Esophagus squamous epithelium (tissue), 4 donors: ENCODE data around the gene KATNIP.

Source experiments
- CTCF ChIP-seq, 6 experiments: fragments of 450-650 bp in 4 of 6; fragments of 200-600 bp in 2 of 6; sonication (generic) in 2 of 6; IDR thresholded peaks; one replicate each; pipeline ENCODE4 v1.5.1; 2016 to 2019; ENCODE audit warnings: antibody characterized with exemption in 6 of 6, mild to moderate bottlenecking in 4 of 6, moderate library complexity in 4 of 6
- POLR2A ChIP-seq, 4 donors: fragments of 450-650 bp; IDR thresholded peaks; one replicate each; pipeline ENCODE4 v1.6.1; 2017; ENCODE audit warnings: antibody characterized with exemption in 4 of 4, mild to moderate bottlenecking in 4 of 4, moderate library complexity in 3 of 4

- TF ChIP-seq CTCF (IDR thresholded peaks at IDR 0.05) (no peak), POLR2A (IDR thresholded peaks at IDR 0.05) (no peak)
Measured at GRCh38 chr16:27598931-27599565, 49.1 kb downstream of the KATNIP start.
